ENCODE data around the gene ABLIM2.

ABLIM2 gene

DNA sequence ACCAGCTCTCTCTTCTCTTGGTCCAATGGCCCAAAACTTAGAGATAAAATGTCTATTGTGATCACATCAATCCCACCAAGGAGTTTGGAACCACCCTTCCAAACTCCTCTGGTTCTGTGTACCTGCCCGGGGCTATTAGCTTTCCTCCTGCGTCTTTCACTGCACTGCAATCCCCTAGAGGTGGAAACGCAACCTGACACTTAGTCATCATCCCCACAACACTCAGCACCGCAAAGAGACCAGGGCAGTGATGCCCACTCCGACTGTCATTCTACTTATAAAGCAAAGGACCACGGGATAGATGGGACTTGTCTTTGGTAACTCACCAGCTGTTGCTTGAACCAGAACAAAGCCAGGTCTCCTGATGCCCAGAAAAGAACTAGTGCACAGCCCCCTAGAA, 240.9 kb downstream of the ABLIM2 start:
- DNase-seq (ENCODE audit: low read depth in 2 of 2, low spot score in 1 of 2) = no peak

DNA sequence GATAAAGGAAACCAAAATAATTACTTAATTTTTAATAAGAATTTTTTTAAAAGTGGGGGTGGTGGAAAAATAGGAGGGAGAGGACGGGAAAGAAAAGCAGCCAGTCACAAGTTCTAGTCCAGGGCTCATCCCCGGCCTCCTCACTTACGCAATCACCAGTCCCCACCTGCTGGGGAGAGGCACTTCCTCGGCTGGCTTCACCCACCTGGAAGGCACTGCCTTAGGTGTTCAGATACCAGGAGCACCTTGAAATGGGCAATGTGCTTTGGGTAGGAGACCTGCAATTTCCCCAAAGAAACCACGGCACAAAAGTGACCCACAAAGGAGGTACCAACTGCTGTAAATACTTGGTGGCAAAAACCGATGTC, 242.8 kb downstream of the ABLIM2 start:
- no peak for DNase-seq (ENCODE audit: low read depth in 2 of 2, low spot score in 1 of 2)

Measured in stimulated activated CD8-positive, alpha-beta memory T cell treated with anti-CD3 and anti-CD28 coated beads, Interleukin-4, amount 100 ng/mL, for 4 hours (primary cell).